Nucleus accumbens (tissue), 56 donors: ENCODE data around the gene VAV2.

Experiments used
- DNase-seq, 56 donors: peaks; one replicate each; lab custom pipeline; 2025; lab: John Stamatoyannopoulos, UW

Gene VAV2

DNA sequence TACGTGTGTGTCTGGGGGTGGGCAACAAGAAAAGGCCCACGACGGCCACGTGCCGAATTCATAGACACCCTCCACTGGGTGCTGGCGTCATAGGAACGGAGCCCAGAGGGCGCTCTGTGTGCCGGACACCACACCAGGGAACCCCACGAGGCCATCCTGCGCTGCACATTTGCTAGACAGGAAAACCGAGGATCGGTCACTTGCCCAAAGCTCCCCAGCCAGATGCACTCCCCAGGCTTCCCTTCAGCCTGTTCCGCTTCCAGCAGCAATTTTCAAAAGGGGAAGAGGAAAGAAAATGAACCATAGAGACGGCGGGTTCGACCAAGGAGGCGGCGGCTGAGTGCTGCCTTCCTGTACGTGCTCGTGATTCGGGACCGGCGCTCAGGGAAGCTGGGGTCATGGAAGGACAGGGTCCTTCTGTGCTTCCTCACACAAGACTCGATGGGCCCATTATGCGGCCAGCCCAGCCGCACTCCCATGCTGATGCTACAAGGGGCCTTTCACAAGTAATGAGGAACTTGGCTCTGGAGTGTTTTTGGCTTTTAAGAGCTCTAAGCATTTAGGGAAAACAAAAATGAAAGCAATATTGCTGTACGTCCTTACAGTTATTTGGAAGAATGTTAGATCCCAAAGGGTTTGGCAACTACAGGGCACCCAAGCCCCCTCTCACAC is 129.4 kb downstream of the VAV2 start:
- peak in 32 of 56 donors; percentile 8 to 67 (median 36) for DNase-seq

DNA sequence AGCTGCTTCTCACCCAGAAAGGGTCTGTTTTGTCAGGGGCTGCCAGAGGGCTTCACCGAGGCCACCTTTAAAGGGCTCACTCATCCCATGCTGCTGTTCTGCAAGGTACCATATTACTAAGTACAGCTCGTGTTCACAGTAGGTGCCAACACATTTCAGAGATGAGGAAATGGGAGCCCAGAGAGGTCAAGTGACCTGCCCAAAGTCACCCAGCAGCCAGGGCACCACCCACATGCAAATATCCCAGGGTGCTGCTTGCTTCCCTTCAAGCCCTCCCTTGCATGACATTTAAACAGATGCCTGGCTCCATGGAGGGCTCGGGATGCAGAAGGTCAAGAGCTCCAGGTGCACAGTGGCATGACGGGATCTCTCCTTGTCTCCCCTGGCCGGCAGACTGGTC is 130.4 kb downstream of the VAV2 start:
- DNase-seq = no peak

DNA sequence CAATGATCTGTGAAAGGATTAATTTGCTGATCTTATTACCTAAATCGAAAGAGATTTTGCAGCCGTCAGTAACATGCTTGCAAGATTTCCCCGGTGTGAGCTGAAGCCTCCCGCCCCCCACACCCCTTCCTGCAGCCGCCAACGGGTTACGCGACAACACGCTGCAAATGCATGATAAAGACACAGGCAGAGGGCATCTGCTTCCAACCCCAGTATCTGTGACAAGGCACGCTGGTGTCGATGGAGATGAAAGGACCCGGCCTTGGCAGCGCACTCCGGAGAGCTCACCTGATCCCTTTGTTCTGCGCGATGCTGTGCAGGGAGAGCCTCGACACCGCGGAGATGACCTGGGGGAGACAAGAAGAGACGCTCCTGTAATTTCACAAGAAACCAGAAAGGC is 131.0 kb downstream of the VAV2 start:
- DNase-seq = peak in 1 of 56 donors; percentile 19

DNA sequence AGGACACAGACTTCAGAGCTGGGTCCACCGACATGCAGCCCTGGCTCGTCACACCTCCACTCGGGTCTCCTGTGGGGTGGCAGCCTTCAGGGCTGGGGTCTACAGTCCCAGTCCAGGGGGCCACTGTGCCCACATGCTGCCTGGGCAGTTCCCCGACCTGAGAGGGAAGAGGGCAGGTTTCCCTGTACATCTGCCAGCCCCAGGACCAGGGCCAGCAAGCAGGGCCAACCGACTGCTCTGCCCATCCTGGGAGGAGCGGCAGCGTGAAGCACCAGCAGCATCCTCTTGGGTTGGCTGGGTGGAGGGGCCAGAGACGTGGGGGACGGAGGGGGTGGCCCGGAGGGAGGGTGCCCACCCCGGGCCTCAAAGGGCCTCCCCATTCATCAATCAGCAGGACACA is 133.4 kb downstream of the VAV2 start:
- DNase-seq = no peak

DNA sequence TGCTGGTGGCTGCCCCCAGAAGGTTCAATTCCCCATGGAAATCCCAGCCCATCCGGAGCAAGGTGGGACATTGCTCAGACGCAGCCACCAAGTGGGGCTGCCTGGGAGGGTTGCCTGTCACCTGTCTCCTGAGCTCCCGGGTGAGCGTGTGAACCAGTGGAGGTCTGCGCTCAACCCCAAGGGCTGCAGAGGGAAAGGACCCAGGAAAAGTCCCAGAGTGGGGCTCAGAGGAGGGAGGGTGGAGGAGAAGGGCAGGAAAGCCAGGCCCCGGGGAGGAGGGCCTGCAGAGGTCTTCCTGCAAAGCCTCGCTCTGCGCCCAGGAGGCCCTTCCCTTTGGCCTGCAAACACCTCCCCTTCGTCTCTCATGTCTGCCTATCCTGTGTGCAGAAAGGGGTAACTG is 134.5 kb downstream of the VAV2 start:
- DNase-seq = no peak

DNA sequence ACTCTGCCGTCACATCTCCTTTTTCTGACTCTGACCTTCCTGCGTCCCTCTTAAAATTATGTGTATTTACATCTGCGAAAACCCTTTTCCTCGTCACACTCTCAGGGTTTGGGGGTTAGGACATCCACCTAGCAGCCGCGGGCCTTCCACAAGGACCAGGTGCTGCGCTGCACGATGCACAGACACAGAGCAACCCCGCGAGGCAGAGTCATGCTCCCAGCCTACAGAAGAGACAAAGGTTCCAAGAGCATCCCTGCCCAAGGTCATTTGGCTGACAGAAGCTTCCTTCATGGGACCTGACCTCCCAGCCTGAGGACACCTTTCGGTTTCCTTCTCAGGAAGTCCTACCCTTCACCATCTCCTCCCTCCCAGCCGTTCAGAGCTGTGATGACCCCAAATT is 135.3 kb downstream of the VAV2 start:
- DNase-seq = no peak

DNA sequence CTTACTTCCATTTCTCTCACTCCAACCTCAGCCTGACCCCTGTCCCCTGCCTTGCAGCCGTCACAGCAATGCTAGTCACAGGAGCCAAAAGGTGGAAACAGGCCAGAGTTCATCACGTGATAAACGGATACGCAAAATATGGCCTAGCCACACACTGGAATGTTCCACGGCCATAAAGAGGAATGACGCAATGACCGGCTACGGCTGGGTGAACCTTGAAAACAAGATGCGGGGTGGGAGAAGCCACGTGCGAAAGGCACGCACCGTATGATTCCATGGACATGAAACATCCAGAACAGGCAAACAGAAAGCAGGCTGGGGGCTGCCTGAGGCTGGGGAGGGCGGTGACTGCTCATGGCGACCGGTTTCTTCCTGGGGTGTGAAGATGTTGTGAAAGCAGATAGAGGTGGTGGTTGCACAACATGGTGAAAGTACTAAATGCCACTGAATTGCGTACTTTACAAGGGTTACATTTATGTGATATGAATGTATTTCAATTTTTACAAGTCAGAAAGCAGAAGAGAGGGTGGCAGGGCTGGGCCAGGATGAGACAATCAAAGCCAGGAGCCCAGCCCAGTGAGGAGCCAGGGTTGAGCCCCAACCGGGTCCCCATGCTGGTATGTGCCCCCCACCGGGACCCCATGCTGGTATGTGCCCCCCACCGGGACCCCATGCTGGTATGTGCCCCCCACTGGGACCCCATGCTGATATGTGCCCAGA is 136.2 kb downstream of the VAV2 start:
- no peak for DNase-seq

DNA sequence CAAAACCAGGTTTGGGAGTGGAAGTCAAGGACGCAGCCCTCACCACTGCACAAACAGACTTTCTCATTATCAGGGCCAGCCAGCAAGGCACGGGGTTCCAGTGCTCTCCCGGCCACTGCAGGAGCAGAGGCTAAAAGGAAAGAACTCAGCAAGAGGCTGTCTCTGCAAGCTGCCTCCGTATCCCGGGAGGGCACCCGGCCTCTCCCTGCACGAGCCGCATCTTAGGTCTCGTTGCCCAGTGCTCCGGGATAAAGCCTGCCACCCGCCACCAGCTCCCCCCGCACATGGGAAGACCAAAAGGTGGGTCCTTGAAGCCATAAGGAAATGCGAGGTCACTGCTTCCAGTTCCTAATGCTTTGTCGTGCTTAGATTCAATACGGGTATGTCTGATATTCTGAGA is 136.8 kb downstream of the VAV2 start:
- no peak for DNase-seq

DNA sequence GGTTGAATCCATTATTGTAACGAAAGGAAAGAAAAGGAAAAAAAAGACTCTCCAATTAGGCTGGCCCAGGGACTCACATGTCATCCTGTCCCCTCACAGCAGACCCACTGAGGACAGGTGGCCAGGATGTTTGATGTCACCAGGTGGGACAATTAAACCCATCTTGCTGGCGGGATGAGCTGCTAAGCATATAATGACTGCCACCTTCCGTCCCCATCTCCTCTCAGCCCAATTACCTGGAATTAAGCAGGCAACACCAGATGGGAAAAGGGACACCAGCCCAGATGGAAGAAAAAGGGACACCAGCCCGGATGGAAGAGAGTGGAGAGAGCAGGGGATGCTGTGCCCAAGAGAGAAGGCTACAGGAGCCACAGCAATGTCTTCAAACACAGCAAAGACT is 137.4 kb downstream of the VAV2 start:
- DNase-seq = no peak

DNA sequence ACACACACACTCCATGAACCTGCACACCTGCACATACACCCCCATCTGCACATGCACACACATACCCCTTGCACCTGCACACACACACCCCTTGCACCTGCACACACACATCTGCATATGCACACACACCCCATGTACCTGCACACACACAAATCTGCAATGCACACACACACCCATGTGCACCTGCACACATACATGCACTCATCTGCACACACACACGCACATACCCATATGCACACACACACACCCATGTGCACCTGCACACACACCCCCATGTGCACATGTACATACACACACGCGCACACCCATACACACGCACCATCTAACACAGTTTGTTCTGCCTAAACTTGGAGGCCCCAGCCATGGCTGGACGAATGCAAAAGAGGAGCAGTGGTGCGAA is 138.1 kb downstream of the VAV2 start:
- DNase-seq = no peak

DNA sequence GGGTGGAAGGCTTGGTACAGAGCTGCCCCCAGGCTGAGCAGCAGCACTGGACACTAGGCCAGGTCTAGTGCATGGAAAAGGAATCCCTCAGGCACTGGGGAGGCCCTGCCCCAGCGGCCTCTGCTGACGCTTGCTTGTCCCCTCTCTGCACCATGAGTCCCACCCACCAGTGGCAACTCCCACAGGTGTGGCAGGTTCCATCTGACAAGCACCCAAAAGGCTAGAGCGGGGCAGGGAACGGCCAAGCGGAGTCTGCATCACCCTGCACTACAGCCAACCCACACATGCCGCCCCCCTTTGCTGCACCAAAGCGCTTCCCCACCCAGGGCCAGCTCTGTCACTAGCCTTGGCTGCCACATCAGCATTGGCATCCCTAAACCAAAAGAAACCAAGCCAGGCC is 138.8 kb downstream of the VAV2 start:
- DNase-seq = no peak

DNA sequence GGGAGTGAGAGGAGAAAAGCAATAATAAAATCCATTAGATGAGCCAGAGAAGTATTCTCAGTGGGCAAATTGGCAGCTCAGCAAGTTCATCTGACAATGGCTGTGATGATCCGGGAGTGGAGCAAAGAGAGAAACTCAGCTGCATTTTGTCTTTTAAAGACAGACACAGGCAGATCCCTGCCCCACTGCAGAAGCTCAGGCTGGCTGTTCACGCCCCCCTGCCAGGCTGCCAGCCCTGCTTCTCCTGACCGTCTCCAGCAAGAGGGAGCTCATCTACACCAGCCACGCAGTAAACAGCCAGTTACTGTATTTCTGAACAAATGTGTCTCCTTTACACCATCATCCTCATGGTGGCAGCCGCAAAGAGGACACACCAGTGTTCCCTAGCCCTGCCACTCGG is 139.7 kb downstream of the VAV2 start:
- DNase-seq = no peak

DNA sequence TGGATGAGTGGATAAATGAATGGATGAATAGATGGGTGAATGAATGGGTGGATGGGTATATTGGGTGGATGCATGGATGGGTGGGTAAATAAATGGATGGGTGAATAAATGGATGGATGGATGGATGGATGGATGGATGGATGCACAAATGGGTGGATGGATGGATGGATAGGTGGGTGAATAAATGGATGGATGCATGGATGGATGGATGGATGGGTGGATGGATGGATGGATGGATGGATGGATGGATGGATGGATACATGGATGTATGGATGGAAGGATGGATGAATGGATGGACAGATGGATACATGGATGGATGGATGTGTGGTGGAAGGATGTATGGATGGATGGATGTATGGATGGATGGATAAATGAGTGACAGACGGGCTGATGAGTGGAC is 140.4 kb downstream of the VAV2 start:
- DNase-seq = no peak

DNA sequence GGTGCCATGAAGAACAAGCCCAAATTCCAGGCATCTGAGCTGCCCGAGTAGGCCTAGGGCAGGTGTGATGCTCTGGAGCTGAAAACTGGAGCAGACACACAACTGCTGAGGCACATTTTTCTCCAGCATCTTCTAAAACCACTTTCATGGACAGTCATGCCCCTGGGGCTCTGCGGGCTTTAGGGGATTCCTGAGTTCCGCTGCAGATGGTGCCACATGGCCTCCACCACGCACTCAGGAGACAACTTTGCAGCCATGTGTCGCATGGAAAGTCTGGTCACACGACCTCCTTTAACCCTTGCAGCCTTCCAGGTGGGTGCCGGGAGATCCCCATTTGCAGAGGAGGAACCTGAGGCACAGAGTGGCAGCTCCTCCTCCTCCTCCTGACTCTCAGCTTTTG is 141.2 kb downstream of the VAV2 start:
- no peak for DNase-seq

DNA sequence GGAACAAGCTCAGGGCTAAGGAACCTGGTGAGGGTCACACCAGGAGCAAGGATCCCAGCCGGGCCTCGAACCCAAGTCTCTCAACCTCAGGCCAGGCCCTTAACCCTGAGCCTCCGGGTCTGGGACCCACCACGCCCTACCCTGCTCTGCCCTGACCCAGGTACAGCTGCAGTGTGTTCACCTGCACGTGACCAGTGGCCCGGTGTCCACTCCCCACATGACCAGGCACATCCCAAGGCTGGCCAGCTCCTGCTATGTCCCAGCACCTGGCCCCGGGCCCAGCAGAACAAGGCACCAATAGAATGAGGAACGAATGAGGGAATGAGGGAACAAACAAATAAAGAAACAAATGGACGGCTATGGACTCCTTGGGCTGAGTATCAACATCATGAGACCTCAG is 142.0 kb downstream of the VAV2 start:
- no peak for DNase-seq

DNA sequence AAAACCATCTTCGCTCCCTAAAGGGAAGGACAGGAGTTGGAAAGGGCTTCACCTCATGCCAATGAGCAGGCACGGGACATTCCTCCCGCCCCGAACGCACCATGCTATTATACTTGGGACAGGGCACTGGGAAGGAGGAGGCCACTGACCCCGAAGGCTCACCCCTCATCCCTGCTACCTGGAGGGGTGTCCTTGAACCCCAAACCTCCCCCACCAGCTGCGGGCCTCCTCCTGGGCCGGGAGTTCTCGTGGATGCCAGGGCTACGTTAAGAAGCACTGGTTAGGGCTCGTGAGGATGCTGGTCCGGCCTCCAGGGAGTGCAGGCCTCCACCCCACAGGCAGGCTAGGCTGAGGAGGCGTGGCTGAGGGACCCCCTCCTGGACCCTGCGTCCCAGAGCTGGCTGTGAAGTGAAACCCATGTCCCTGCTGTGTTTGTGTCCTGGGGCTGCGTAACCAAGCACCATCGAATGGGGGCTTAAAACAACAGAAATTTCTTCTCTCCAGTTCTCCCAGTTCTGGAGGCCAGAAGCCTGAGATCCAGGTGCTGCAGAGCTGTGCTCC is 142.9 kb downstream of the VAV2 start:
- DNase-seq = no peak

DNA sequence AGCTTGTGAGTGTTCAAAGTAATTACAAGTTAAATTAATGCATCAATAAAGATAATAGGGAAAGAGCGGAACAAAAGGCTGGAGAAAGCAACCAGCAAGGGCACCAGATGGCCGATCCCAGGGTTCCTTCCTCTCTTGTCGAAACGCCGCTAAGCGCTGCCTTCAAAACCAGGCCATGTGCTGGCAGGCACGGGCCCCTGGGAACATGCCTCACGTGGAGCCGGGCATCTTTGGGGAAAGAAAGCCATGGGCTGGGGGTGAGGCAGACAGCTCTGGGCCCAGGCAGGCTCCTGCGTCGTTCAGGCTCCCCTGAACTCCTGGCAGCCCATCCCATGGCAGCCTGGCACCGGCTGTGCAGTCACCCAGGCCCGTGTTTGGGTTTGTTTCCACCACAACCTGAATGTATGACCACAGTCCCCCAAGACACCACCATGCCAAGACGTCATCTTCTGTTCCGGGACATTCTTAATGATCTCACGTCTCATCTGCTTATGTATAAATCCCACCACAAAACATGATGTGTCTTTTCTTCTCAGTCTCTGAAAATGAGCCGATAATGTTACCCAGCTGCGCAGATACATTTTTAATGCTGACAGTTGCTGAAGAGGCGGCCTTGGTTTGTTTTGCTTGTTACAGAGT is 143.5 kb downstream of the VAV2 start:
- no peak for DNase-seq

DNA sequence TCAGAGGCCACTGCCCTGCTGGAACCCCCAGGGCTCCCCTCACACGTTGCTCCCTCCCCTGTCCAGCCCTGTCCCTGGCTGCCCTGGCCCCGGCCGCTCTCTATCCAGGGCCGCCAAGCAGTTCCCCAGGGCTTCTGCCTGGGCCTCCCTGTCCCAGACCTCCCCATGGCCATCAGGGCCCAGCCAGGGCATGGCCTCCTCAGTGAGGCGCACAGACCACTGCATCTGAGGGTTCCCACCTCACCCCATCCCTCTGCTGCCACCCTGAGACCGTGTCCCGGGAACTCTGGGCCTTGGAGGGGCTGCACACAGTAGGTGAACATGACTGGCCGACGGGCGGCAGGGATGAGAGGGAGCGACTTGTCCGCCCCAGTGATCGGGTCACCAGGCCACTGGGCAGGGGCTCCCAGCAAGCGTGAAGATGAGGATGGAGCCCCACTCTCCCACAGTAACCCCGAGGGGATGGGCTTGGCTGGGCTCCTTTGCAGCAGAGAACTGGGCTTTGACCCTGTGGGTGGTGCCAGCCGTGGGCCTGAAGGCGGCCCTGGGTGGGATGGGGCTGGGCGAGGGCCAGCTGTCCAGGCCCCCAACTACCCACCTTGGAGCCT is 145.5 kb downstream of the VAV2 start:
- no peak for DNase-seq

DNA sequence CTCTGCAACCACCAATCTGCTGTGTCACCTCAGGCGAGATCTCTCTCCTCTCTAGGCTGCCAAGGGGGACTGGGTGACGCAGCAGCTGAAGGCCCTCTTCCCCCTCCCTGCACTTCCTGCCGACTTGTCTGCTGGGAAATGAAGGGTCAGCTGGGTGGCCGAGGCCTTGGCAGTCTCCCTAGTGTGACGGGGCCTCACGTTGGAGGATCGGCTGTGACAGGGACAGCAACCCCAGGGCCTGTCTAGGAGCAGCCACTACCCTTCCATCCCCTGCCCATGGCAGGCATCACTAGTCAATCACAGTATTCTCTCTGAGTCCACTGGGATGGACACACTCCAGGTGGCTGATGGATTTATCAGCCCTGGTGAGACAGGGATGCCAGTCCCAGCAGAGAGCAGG is 146.7 kb downstream of the VAV2 start:
- DNase-seq = peak in 29 of 56 donors; percentile 2 to 49 (median 24)

DNA sequence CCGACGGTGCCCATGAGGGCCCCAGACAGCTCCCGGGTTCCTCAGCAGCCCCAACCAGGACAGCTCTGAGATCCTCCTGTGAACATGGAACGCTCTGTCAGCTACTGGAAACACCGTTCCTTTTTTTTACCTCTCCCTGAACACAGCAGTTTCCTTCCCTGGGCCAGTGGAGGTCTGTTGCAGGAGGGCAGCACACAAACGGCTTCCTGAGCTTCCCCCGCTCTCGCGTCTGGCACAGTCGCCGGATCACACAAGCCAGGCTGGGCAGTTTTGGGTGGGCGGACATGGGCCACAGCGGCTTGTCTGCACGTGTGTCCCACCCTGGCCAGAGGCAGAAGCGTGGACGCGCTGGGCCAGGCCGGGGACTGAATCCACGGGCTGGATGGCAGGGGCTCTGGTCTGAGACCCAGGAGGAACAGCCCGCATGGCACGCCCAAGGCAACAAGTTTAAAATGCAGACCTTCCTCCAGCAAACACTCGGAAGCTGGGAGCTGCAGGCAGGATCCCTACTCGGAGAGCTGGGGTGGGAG is 147.2 kb downstream of the VAV2 start:
- no peak for DNase-seq

DNA sequence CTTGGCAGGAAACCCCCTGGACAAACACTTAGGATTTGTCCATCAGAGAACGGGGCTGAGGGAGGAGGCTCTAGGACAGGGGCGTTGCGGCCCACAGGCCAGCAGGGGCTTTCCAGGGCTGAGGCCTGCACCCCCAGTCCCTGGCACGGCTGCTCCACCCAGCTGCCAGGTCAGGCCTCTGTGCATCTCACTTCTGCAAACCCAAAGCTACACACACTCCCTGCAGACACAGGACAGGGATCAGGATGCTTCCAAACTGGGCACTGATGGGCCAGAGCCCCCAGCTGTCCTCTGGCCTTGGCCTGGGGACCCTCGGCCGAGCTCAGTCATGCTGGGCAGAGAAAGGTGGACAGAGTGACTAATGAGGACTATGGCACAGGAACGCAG is 147.7 kb downstream of the VAV2 start:
- DNase-seq = no peak
